IPS DF 19.7 (cell line): ENCODE data around the gene FRRS1L.

Source experiments
- DNase-seq: peaks from one replicate; pipeline ENCODE4 v3.0.0-alpha.2; 2013; ENCODE audit warnings: low read depth, low spot score

Gene FRRS1L

GRCh38 chr9:109107402-109108240, 59.4 kb downstream of the FRRS1L start:
- no peak for DNase-seq

DNA sequence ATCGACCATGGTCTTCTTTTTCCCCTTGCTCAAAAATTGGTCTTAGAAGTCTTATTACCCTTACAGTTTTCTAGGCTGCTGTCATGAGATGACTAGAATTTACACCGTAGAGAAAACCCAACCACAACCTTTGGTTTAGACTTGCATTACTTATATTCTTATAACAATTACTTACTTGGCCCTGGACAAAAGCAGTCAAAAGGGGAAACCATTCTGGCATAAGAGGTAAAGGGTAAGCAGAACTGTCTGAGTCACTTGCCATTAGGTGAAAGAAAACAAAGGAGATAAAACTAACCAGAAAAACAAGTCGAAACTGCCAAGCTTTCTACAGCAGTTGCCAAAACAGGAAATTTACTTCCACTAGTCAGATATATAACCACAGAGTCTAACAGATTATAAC, 65.2 kb downstream of the FRRS1L start:
- no peak for DNase-seq

DNA sequence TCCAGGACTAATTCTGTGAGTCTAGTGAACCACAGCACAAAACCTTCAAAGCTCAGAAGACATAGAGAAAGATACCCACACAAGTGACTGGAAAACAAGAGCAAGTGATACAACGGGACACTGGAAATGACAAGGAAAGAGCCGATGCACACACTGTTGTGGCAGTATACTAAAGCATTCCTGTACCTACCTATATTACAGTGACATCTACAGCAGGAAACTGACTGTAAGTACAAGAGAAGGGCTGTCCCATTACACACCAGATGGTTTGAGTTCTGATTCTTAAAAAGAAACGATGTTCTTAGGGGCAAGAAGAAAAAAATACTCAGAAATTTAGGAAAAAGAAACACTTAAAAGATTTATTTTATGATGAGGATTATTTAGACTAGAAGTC, 65.8 kb downstream of the FRRS1L start:
- DNase-seq, result no peak

GRCh38 chr9:109100543-109101201, 66.4 kb downstream of the FRRS1L start:
- no peak for DNase-seq

GRCh38 chr9:109098960-109099308, 68.1 kb downstream of the FRRS1L start:
- no peak for DNase-seq

DNA sequence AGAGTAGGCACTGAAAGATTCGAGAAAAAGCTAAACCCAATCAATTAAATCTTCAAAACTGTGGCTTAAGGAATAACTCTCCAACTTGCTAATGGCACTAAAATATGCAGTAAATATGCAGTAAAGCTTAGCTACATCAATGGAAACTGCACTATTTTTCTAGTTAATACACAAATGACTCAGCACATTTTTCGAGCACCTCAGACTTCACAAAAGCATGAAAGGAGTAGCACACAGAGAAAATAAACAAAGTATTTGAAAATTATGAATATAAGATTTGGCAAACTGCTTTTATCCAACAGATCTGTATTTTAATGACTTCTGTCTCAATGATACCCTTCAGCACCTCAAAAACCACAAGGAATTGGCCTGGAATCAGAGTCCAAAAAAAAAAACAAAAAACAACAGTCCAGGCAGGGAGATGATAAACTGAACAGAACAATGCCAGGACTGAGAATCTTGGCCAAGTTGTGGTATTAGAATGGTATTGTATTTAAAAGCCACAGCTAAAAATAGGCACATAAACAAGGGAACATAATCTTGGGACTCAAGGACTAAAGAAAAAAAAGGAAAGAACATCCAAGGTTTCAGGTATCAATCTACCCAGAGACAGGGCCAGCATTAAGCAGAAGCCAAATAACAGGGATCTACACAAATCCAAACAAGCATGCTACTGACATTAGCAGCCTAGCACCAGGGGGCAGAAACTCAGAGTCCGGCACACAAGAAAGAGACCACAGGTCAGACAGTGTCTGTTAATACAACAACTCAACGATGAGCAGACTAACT, 68.7 kb downstream of the FRRS1L start:
- DNase-seq, result no peak

DNA sequence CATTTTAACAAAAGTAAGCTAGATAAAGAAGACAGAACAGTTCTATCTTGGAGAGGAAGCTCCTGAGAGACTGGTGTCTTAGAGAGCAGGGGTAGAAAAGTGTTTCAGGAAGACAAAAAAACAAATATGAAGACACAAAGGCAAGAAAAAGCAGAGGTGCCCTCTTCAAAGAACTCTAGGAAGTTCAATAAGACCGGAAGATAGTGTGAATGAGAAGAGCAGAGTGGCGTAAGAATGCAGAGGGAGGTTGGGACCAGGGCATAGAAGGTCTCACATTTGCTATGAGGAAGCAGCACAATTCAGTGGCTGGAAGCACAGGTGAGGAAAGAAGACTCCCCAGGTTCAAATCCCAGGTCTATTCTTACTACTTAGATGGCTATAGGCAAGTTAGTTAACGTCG, 69.9 kb downstream of the FRRS1L start:
- DNase-seq, result no peak

DNA sequence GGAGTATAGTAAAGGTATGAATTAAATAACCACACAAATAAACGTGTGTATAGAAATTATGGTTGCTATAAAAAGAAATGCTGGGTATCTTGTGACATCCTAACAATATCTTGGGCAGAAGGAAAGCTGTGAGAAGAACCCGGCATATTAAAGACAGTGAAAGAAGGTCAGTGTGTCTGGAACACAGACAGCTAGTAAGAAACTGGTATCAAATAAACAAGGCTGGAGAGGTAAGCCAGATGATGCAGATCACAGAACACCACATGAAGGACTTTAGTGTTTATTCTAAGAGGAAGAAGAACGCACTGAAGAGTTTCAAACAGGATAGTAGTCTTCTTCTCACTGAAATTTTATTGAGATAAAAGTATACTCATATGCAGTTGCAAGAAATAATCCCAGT, 71.7 kb downstream of the FRRS1L start:
- DNase-seq, result no peak

DNA sequence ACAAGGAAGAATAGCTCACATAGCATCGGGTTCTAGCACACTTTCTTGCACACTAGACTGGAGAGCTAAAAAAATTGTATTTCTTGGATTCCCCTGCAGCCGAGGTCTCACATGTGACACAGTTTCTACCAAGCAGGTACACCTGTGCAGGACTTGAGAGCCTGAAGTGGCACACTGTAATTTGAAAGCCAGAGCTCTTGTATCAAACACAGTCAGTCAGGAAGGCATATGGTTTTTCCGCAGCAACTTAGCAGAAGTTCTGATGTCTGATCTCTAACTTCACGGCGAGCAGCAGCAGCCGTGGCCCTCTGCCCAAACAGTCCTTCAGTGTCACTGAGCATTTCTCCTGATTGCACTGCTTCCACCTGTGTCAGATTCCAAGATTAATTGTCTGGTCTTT, 72.8 kb downstream of the FRRS1L start:
- DNase-seq, result no peak

DNA sequence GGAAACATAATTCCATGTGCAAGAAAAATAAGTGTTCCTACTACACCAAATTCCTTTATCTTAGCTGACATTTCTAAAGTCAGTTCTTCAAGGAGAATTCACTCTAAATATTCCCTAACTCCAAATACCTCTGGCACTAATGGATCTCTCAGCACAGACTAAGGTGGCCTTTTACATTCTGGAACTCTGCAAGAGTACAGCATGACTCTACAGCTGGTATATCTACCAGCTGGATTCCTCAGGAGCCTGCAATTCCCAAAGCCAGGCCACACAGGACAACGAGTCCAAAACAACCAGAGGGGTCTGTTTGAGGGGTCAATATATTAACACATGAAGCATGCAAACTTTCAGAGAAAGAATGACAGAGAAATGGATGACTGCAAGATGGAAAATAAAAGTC, 74.5 kb downstream of the FRRS1L start:
- no peak for DNase-seq

DNA sequence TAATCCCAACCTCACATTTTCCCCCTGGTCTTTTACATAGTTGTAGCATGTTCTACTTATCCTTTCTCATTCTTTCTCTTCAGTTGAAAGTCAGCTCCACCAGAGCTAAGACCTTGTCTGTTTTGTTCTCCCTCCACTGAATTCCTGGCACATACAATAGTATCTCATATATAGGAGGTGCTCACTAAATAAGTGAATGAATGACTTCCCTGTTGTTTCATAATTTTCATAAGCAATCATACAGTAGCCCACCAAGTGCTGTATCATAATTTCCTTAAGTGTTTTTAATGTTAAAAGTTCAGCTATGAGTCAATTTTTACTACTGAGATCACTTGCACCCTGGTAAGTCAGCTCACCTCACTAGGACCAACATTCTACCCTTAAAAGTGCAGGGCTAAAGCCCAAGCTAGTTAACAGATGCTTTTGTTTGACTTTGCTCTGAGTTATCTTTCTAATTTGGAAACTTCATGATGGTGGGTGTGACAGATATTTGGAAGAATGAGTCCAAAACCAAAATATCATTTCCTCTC, 74.9 kb downstream of the FRRS1L start:
- DNase-seq, result no peak

- DNase-seq, result no peak
Measured at GRCh38 chr9:109088221-109088620, 78.8 kb downstream of the FRRS1L start.

GRCh38 chr9:109087795-109088194, 79.3 kb downstream of the FRRS1L start:
- DNase-seq, result no peak

- no peak for DNase-seq
Measured at GRCh38 chr9:109086221-109086620, 80.8 kb downstream of the FRRS1L start.

DNA sequence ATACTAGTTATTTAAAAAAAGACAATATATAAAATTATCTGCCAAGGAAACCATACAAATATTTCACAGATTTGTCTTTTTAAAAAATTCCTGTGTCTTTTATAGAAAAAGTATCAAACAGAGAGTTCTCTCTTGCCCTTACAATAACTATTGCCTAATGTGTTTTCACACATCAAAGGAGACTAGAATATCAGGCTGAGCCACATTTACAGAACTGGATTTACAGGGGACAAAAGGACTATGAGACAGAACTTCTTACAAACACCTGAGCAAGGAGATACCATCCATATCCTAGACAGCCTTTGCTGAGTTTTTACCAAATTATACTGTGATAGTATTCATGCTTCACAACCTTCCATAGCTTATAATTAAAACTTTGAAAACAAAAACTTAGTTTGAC, 81.5 kb downstream of the FRRS1L start:
- DNase-seq, result no peak

GRCh38 chr9:109083813-109084405, 83.1 kb downstream of the FRRS1L start:
- DNase-seq, result no peak

- no peak for DNase-seq
Measured at GRCh38 chr9:109083141-109083540, 83.9 kb downstream of the FRRS1L start.

GRCh38 chr9:109082091-109082620, 84.9 kb downstream of the FRRS1L start:
- DNase-seq, result no peak
